ENCODE data around the gene USF3. TPM values are rescaled to one million over a fixed set of nuclear protein-coding genes. Genes with fewer than 3 reads are reported as not detected.

Gene USF3
- total and polyA plus RNA-seq, 2 of the 13 experiments (the other 11 are each of a cell fraction or from before 2014, with no cell fraction given) = 6.3 to 15.2 TPM

- TF ChIP-seq ZNF780A (CRISPR knock-in tag; IDR thresholded peaks at IDR 0.05) (peak; percentile 60; the same call in 1 of the 2 replicates), ETV6 (CRISPR knock-in tag; conservative IDR thresholded peaks at IDR 0.05) (peak; percentile 39; the same call in 1 of the 2 replicates), HOXA9 (CRISPR knock-in tag; IDR thresholded peaks at IDR 0.05; ENCODE audit: borderline replicate concordance) (peak; percentile 36; the same call in 1 of the 2 replicates), BCL6 (CRISPR knock-in tag; IDR thresholded peaks at IDR 0.05) (peak; percentile 33; the same call in 1 of the 2 replicates), ZNF574 (CRISPR knock-in tag; IDR thresholded peaks at IDR 0.05) (peak; percentile 12; the same call in 1 of the 2 replicates), ZBTB20 (CRISPR knock-in tag; IDR thresholded peaks at IDR 0.05; ENCODE audit: borderline replicate concordance, low read depth) (peak; percentile 53; the same call in 1 of the 2 replicates), SPEN (CRISPR knock-in tag; IDR thresholded peaks at IDR 0.05; ENCODE audit: low read depth) (peak; percentile 79), ZNF292 (CRISPR knock-in tag; IDR thresholded peaks at IDR 0.05; ENCODE audit: borderline replicate concordance, low read depth) (0 out of 2 replicates have a peak, but pooled peaks have one; percentile 32), ZFY (CRISPR knock-in tag; IDR thresholded peaks at IDR 0.05) (peak; percentile 84), NFYB (CRISPR knock-in tag; IDR thresholded peaks at IDR 0.05) (no peak), ZBTB14 (CRISPR knock-in tag; IDR thresholded peaks at IDR 0.05) (peak; percentile 76), MXD3 (CRISPR knock-in tag; IDR thresholded peaks at IDR 0.05) (peak; percentile 94), ZFAT (CRISPR knock-in tag; conservative IDR thresholded peaks at IDR 0.05) (no peak), HMG20B (CRISPR knock-in tag; conservative IDR thresholded peaks at IDR 0.05) (no peak), ZFP41 (CRISPR knock-in tag; IDR thresholded peaks at IDR 0.05; ENCODE audit: borderline replicate concordance) (0 out of 2 replicates have a peak, but pooled peaks have one; percentile 2), ATF4 (CRISPR knock-in tag; IDR thresholded peaks at IDR 0.05) (peak in 1 of 2 experiments; percentile 80; a peak in 2 of 4 replicates), NR2F6 (IDR thresholded peaks at IDR 0.05) (peak; percentile 55), NR2F6 (CRISPR knock-in tag; IDR thresholded peaks at IDR 0.05) (peak; percentile 81), ARNT (IDR thresholded peaks at IDR 0.05) (no peak), HNF4G (IDR thresholded peaks at IDR 0.05; ENCODE audit: borderline replicate concordance, low read depth, low read length) (no peak), HNF4G (CRISPR knock-in tag; IDR thresholded peaks at IDR 0.05; ENCODE audit: borderline replicate concordance, low read depth) (peak; percentile 68; the same call in 1 of the 2 replicates), ELF3 (CRISPR knock-in tag; IDR thresholded peaks at IDR 0.05) (0 out of 2 replicates have a peak, but pooled peaks have one; percentile 8), ZNF784 (CRISPR knock-in tag; IDR thresholded peaks at IDR 0.05; ENCODE audit: borderline replicate concordance) (peak; percentile 72; the same call in 1 of the 2 replicates), BRD4 (CRISPR knock-in tag; IDR thresholded peaks at IDR 0.05) (peak; percentile 16; the same call in 1 of the 2 replicates), KLF11 (CRISPR knock-in tag; IDR thresholded peaks at IDR 0.05) (peak; percentile 59; the same call in 1 of the 2 replicates)
Observed at GRCh38 chr3:113745756-113746547, 49.5 kb upstream of the USF3 start, which contains the start of gene NAA50 (continued).
